PC-3 (cell line): ENCODE results near the gene GREB1L. TPM values are rescaled to one million over a fixed set of nuclear protein-coding genes. Genes with fewer than 3 reads are reported as not detected.

Source experiments
- ATAC-seq: fragments of 200-7000 bp; cut with Tn5 transposase; 2 replicates; pipeline ENCODE4 v1.9.1; 2020; ENCODE audit warnings: mild to moderate bottlenecking, moderate library complexity
- BruUV-seq: library from RNA; stranded (reverse); fragments of 400-500 nt; replicated peaks from 2 replicates; lab custom pipeline; 2021; lab: Mats Ljungman, UMichigan
- CTCF ChIA-PET: fragments of 300-600 bp; sonication (Branson Sonifier 250); formaldehyde crosslinking; loops from one replicate; lab custom pipeline; 2022; ENCODE audit warnings: antibody characterized with exemption; lab: Charles Lee
- POLR2A ChIA-PET: fragments of 300-600 bp; sonication (Branson Sonifier 250); formaldehyde crosslinking; loops from one replicate; lab custom pipeline; 2022; ENCODE audit warnings: antibody characterized with exemption; ENCODE audit not compliant: unreplicated experiment; lab: Charles Lee
- DNase-seq: peaks from one replicate; pipeline ENCODE4 v3.0.0-alpha.2; 2015
- H2AFZ ChIP-seq: fragments of 300-600 bp; sonication (generic); 2 replicates; pipeline ENCODE4 v1.6.0; 2016; ENCODE audit warnings: antibody characterized with exemption, low read length
- H3F3A ChIP-seq: fragments of 300-600 bp; sonication (generic); one replicate; pipeline ENCODE4 v1.6.0; 2017; ENCODE audit warnings: antibody characterized with exemption, low read length, control low read depth, mild to moderate bottlenecking; ENCODE audit not compliant: unreplicated experiment
- H3K27ac ChIP-seq: fragments of 300-600 bp; sonication (generic); 2 replicates; pipeline ENCODE4 v1.5.1; 2016; ENCODE audit warnings: mild to moderate bottlenecking, low read length
- H3K27me3 ChIP-seq: fragments of 300-600 bp; sonication (generic); 2 replicates; pipeline ENCODE4 v1.6.1; 2016; ENCODE audit warnings: low read length, mixed read lengths
- H3K36me3 ChIP-seq: fragments of 300-600 bp; sonication (generic); 2 replicates; pipeline ENCODE4 v1.6.1; 2016; ENCODE audit warnings: low read depth, mixed run types, low read length, mixed read lengths
- H3K4me1 ChIP-seq: fragments of 300-600 bp; sonication (generic); 2 replicates; pipeline ENCODE4 v1.5.1; 2016; ENCODE audit warnings: low read length; ENCODE audit not compliant: insufficient read depth
- H3K4me2 ChIP-seq: fragments of 300-600 bp; sonication (generic); 2 replicates; pipeline ENCODE4 v1.6.0; 2016; ENCODE audit warnings: low read length
- H3K4me3 ChIP-seq: fragments of 300-600 bp; sonication (generic); 2 replicates; pipeline ENCODE4 v1.5.1; 2016; ENCODE audit warnings: mild to moderate bottlenecking, low read length, mixed read lengths
- H3K79me2 ChIP-seq: fragments of 300-600 bp; sonication (generic); 2 replicates; pipeline ENCODE4 v1.6.1; 2017; ENCODE audit warnings: low read length, mixed read lengths
- H3K9ac ChIP-seq: fragments of 300-600 bp; sonication (generic); 2 replicates; pipeline ENCODE4 v1.6.0; 2016; ENCODE audit warnings: mild to moderate bottlenecking, low read length
- H3K9me2 ChIP-seq: fragments of 300-600 bp; sonication (generic); replicated peaks from 2 replicates; pipeline ENCODE4 v1.6.1; 2016; ENCODE audit warnings: mixed run types, low read length, mixed read lengths
- H3K9me3 ChIP-seq: fragments of 300-600 bp; sonication (generic); 2 replicates; pipeline ENCODE4 v1.6.1; 2016; ENCODE audit warnings: low read length, mixed read lengths
- H4K20me1 ChIP-seq: fragments of 300-600 bp; sonication (generic); 2 replicates; pipeline ENCODE4 v1.6.1; 2016; ENCODE audit warnings: low read length, mixed read lengths
- EZH2 ChIP-seq: fragments of 300-600 bp; sonication (generic); IDR thresholded peaks from one replicate; pipeline ENCODE4 v1.6.1; 2017; ENCODE audit warnings: antibody characterized with exemption, mild to moderate bottlenecking, low read length; ENCODE audit not compliant: unreplicated experiment
- EZH2phosphoT487 ChIP-seq: fragments of 300-600 bp; sonication (generic); IDR thresholded peaks from 2 replicates; pipeline ENCODE4 v1.6.1; 2018; ENCODE audit warnings: mild to moderate bottlenecking, antibody characterized with exemption, low read length, borderline replicate concordance
- intact Hi-C: fragments of 100-400 bp; cut with micrococcal nuclease; formaldehyde crosslinking; loops from 2 replicates; pipeline ENCODE4 v1.9.0; 2023
- total RNA-seq: library from RNA; depleted of rRNA; stranded (reverse); fragments of >200 nt; gene quantifications from 2 replicates; pipeline ENCODE4 v1.2.3, GENCODE V29; 2014
- TF ChIP-seq, protein P1 (sequence below): fragments of 300-600 bp; sonication (generic); conservative IDR thresholded peaks from 2 replicates; pipeline ENCODE4 v1.5.1; 2017; ENCODE audit warnings: antibody characterized with exemption, low read depth, mild to moderate bottlenecking, low read length

Gene GREB1L
- total RNA-seq, 1 experiment from 2014 or later: 10.3 TPM

DNA sequence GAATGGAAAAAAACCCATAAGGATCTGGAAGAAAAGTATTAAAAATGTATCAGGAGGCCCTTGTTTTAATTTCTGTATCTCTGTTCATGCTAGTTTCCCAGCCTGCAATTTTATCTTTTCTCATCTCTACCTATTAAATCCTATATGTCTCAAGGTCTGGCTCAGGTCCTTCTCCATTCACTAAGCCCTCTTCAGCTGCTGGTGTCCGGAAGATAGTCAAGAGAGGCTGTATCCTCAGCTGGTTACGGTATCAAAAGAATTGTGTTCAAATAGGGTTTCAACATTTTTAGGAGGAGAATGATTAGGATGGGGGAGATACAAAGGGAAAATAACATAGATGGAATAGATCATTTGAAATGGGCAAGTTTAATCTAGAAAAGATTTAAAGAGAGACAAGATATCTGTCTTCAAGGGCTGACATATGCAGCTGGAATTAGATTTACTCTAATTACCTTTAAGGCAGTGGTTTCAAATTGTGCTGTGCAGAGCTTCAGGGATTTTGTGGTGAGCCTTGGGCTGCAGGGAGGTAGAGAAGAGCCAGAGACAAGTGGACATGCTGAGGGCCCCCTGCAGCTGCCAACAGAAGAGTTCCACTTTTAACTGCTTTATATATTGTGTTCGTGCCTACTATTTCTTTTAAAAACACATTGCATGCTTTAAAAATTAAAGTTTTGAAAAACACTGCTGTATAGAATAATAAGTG, 24.1 kb downstream of the GREB1L start:
- BruUV-seq: no TSS peak
- H3K9ac ChIP-seq: no peak overlapping the region
- H3K27ac ChIP-seq: no peak overlapping the region
- no peak for TF ChIP-seq EZH2phosphoT487
- no peak for TF ChIP-seq EZH2
- TF ChIP-seq, protein P1, sequence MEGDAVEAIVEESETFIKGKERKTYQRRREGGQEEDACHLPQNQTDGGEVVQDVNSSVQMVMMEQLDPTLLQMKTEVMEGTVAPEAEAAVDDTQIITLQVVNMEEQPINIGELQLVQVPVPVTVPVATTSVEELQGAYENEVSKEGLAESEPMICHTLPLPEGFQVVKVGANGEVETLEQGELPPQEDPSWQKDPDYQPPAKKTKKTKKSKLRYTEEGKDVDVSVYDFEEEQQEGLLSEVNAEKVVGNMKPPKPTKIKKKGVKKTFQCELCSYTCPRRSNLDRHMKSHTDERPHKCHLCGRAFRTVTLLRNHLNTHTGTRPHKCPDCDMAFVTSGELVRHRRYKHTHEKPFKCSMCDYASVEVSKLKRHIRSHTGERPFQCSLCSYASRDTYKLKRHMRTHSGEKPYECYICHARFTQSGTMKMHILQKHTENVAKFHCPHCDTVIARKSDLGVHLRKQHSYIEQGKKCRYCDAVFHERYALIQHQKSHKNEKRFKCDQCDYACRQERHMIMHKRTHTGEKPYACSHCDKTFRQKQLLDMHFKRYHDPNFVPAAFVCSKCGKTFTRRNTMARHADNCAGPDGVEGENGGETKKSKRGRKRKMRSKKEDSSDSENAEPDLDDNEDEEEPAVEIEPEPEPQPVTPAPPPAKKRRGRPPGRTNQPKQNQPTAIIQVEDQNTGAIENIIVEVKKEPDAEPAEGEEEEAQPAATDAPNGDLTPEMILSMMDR: no peak
- ChIA-PET CTCF (no interaction called here), POLR2A (no interaction called here)
- no peak overlapping the region for H3K4me3 ChIP-seq
- no peaks in the 10 kb centered on the region for H3K9me2 ChIP-seq
- intact Hi-C loops: no loop called here
- ATAC-seq (no peak), DNase-seq (no peak)
- no peaks in the 10 kb centered on the region for H4K20me1 ChIP-seq
- H3K4me1 ChIP-seq: peaks cover 12% of the 10 kb centered on the region; the same call in 1 of the 2 replicates
- H2AFZ ChIP-seq: no peak overlapping the region
- H3K4me2 ChIP-seq: no peak overlapping the region
- peaks cover 8% of the 10 kb centered on the region; the same call in 1 of the 2 replicates for H3K79me2 ChIP-seq
- H3K36me3 ChIP-seq: no peaks in the 10 kb centered on the region
- no peaks in the 10 kb centered on the region for H3F3A ChIP-seq
- H3K27me3 ChIP-seq: no peaks in the 10 kb centered on the region
- no peaks in the 10 kb centered on the region for H3K9me3 ChIP-seq

DNA sequence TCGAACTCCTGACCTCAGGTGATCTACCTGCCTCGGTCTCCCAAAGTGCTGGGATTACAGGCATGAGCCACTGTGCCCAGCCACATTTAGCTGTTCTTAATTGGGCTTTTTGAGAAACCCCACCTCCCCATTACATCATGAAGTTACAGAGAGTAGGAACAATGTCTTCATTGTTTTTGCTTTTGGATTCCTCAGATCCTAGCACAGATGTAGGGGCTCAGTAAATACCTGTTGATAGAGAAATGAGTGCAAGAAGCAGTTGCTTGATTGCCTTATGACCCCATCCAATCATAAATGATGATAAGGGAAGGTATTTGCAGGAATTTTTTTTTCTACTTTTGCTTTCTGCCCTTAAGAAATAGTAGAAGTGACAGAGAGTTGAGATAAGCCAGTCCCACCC, 25.4 kb downstream of the GREB1L start:
- H3K4me3 ChIP-seq: no peak overlapping the region
- H2AFZ ChIP-seq: no peak overlapping the region
- H3K79me2 ChIP-seq: peaks cover 8% of the 10 kb centered on the region; the same call in 1 of the 2 replicates
- H3K27ac ChIP-seq: no peak overlapping the region
- no peaks in the 10 kb centered on the region for H3K9me3 ChIP-seq
- no peaks in the 10 kb centered on the region for H4K20me1 ChIP-seq
- POLR2A ChIA-PET: interaction anchor here (0.6 kb wide), 2 partner anchors 16 to 23 kb away, joined by 5 to 8 read pairs; no protein-coding TSS in a partner anchor
- H3K4me2 ChIP-seq: no peak overlapping the region
- no peaks in the 10 kb centered on the region for H3F3A ChIP-seq
- DNase-seq: no peak
- CTCF ChIA-PET: no interaction called here
- no TSS peak for BruUV-seq
- H3K9me2 ChIP-seq: no peaks in the 10 kb centered on the region
- H3K4me1 ChIP-seq: peaks cover 12% of the 10 kb centered on the region; the same call in 1 of the 2 replicates
- TF ChIP-seq EZH2phosphoT487 (no peak), EZH2 (no peak)
- TF ChIP-seq, protein P1: no peak
- intact Hi-C loops: no loop called here
- no peaks in the 10 kb centered on the region for H3K27me3 ChIP-seq
- no peak for ATAC-seq
- H3K9ac ChIP-seq: no peak overlapping the region
- H3K36me3 ChIP-seq: no peaks in the 10 kb centered on the region

DNA sequence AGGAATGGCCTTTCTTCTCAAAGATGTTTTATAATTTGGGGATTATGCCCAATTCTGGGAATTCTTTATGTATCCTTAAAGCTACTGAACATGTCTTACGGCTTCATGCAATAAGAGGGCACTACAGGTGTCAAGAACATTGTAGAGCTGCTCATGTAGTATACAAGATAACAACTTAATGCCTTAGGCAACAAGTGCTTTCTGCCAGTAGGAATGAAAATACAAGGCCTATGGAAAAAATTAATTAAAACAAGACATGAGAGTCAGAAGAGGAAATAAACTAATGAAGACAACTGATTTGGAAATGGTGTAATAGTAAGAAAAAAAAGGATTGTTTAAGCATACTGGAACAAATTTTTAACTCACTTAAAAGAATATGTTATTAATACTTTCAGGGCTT, 27.3 kb downstream of the GREB1L start:
- CTCF ChIA-PET: no interaction called here
- H2AFZ ChIP-seq: no peak overlapping the region
- H3K4me1 ChIP-seq: peaks cover 7% of the 10 kb centered on the region; the same call in 1 of the 2 replicates
- H3F3A ChIP-seq: no peaks in the 10 kb centered on the region
- no peak overlapping the region for H3K4me3 ChIP-seq
- DNase-seq (no peak), ATAC-seq (no peak)
- intact Hi-C loops: no loop called here
- no peaks in the 10 kb centered on the region for H3K9me3 ChIP-seq
- H3K9me2 ChIP-seq: no peaks in the 10 kb centered on the region
- no TSS peak for BruUV-seq
- no peaks in the 10 kb centered on the region for H3K27me3 ChIP-seq
- no peaks in the 10 kb centered on the region for H4K20me1 ChIP-seq
- H3K27ac ChIP-seq: no peak overlapping the region
- POLR2A ChIA-PET: no interaction called here
- H3K79me2 ChIP-seq: no peaks in the 10 kb centered on the region
- TF ChIP-seq, protein P1: no peak
- no peak for TF ChIP-seq EZH2phosphoT487
- no peak for TF ChIP-seq EZH2
- no peaks in the 10 kb centered on the region for H3K36me3 ChIP-seq
- no peak overlapping the region for H3K4me2 ChIP-seq
- no peak overlapping the region for H3K9ac ChIP-seq
